ENCODE results near the gene MED13L.
"Not testable (repeated sequence)": the region's sequence is repeated elsewhere in the genome, so short reads cannot be mapped to it uniquely, and the experiment has no call there.

The MED13L gene

DNA sequence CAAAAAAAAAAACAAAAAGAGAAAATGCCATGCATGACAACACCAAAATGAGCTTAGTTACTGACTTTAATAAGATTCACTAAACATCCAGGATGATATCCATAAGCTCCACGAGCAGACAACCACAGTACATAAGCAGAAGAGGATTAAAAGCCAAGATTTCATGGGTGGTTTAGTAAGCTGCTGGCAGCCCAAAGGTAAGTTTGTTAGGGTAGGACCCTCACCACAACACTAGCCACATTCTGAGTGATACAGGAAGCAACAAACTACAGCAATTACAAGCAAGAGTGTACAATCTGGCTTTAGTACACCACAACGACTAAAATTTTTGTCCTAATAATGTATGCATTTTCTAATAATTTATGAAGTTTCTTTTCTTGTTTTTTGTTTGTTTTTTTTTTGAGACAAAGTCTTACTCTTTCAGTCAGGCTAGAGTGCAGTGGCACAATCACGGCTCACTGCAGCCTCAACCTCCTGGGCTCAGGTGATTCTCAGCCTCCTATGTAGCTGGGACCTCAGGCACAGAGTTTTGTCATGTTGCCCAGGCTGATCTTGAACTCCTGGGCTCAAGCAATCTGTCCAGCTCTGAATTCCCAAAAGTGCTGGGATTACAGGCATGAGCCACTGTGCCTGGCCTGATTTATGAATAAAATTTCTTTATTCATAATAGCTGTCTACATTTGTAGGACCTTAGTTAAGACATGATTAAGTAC, 221.4 kb downstream of the MED13L start:
- DNase-seq (ENCODE audit: low read depth in 2 of 2), result no peak

DNA sequence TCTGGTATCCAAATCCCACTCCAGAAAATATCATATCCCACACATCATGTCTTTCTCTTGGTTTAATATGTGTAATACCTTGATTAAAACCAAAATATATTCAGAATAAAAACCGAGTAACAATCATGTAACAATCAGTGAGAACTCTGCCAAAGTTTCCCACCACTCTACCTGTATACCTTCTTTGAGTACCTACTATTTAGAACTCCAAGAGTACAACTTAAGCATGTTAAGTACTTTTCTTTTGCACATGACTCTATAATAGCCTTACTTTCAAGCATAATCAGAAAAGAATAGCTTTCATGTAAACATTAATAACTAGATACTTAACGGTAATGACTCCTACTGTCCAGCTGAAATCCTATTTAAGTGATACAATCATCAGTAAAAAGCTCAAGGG, 223.2 kb downstream of the MED13L start:
- DNase-seq (ENCODE audit: low read depth in 2 of 2), result no peak

DNA sequence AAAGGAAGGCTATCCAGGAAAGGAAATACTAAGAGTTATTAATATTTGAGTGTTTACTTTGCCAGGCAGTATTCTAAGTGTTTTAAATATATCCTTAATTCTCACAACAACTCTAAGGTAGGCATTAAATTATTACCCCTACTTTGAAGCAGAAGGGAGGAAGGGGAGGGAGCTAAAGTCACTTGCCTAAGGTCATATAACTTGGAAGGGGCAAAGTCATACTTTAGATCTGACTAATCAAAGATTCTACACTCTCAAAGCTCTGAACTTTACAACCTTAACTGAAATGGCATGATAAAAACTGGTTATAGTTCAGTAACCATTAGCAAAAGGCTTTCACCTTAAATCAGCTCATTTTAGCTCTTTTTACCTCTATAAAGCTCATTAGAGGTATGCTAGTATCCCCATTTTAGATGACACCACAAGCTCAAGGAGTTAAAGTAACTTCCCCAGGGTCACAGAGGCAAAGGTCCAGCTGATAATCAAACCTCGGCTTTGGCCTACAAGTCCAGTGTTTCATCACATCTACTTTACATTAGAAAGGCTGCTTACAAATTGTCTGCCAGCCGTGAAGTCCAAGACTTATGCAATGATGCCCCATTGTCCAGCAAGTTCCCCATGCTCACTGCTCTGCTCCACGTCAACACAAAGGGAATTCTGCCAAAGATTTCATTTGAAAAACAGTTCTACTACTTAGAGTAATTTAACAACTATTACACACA, 223.9 kb downstream of the MED13L start:
- DNase-seq (ENCODE audit: low read depth in 2 of 2), result no peak

DNA sequence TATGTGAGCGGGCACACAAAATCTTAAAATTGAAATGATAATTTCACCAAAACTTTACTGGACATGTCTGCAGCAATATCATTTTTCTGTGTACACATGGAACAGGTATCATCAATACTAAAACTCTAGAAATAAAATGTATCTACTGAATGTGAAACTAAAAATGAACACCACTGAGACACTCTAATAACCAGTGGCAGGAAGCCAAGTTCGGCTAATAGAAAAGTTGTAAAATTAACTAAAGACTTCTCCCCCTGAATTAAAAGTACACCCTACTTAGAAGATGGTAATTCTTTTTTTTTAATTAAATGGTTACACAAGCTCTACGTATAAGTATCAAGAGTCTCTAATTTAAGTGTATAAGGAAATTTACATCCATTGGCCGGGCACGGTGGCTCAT, 227.2 kb downstream of the MED13L start:
- DNase-seq (ENCODE audit: low read depth in 2 of 2), result no peak

DNA sequence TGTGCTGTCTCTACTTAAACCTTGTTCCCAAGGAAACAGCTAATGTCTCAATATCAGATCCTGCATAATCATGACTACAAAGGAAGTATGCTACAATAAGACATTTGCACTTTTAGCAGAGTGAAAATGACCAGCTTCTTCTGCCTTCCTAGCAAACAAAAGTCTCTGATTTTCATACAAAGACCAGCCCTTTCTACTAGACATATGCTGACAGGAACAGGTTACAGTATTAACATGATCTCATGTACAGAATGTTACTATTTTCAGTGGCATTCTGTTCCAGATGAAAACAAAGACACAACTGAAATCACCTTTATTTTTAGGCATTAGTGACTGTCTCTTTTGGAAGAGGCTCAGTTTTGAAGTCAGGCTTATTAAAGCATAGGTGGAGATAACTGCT, 228.6 kb downstream of the MED13L start:
- no peak for DNase-seq (ENCODE audit: low read depth in 2 of 2)

DNA sequence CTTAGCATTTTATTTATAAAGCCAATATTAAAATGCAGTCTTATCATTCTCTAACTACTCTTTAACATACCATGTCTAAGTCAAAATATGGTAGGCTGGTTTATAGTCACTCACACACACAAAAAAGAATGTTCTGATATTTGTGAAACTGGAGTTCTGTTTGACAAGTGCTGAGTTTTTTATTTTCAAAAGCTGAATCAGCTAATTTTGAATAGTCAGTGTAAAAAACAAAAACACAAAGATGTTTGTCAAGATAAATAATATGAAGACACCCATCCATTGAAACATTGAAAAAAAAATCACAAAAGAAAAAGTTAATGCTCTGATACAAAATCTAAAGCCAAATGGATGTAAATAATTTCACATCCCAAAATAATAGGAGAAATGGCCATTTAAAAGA, 231.5 kb downstream of the MED13L start:
- DNase-seq (ENCODE audit: low read depth in 2 of 2), result no peak

DNA sequence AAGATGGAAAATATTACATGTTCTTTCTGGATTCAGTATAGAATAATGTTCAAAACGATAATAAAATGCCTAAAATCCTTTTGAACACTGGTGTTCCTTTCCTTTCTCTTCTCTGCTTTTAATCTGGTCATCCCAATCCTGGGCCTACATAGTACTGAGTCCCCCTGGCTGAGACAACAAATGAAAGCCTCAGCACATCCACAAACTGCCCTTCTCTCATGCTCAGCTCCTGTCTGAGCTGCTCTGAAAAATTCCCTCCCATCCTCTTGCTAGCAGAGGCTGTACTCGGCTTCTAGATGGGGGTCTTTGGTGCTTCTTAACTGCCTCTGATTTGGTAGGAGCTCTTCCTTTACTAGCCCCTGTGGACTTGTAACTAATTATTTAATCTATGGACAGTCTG, 232.3 kb downstream of the MED13L start:
- no peak for DNase-seq (ENCODE audit: low read depth in 2 of 2)

DNA sequence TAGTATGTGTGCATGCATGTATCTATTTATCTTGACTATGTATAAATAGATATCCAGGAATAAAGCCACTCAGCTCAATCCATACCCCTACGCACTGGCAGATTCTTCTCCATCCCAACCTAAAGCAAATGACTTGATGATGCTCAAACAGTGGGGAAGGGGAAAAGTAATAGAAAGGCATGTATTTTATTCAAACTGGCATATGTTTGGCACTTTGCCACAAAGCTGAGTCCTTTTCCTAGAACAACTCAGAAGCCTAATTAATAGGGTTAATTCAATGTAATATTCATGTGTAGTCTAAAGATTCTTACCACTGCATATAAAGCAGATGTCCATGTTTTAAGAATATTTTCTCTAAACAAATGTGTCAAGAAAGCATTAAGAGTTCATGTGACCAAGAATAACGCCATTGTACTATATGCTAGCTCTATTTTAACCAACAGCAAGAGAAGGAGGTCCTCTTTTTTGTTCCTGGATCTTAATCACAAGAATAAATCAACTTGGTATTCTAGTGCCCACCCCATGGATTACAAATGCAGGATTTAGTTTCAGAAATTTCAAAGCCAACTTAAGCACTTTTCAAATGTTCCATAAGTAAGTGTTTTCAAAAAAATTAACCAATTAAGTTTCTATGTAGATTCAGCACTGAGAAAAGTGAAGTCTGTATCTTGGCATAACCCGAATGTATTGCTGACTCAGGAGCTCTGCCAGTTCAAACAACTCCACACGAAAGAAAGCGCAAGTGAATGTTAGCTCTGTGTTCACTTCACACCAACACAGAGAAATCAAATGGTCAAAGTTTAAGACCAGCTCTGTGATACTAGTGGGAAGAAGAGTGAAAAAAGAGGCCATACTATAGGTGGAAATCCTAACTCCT, 233.6 kb downstream of the MED13L start:
- DNase-seq (ENCODE audit: low read depth in 2 of 2), result no peak

DNA sequence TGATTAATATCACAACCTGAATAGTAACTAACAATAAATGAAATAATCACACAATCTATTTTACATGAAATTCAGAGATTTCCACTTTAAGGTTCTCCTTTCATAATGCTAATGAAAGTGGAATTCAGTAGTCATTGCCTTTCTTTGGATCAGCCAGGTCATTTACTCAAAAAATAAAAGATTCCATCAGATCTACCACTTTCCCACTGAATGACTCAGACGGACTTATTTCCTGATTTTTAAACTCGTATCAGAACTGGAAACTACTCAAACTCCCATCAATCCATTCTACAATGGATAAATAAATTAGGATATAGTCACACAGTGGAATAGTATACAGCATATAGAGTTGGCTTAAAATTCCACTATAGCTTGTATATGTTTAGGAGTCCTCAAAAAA, 237.1 kb downstream of the MED13L start:
- no peak for DNase-seq (ENCODE audit: low read depth in 2 of 2)

DNA sequence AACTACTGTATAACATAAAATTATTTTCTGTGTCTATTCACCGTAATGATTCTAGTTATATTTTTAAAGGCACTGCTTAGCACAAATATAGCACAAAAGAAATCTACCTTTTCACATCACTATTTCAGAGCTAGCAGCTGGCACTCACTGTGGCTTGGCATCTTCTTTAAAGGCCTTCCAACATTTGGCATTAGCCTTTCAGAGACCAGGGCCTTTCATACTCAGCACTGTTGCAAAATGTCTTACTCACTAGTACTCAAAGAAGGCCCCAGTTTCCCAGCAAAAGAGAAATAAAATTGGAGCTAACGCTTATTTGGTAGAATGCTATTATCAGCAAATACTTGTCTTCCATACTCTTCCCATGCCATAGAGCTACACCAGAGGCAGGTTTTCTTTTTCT, 238.4 kb downstream of the MED13L start:
- DNase-seq (ENCODE audit: low read depth in 2 of 2), result no peak

DNA sequence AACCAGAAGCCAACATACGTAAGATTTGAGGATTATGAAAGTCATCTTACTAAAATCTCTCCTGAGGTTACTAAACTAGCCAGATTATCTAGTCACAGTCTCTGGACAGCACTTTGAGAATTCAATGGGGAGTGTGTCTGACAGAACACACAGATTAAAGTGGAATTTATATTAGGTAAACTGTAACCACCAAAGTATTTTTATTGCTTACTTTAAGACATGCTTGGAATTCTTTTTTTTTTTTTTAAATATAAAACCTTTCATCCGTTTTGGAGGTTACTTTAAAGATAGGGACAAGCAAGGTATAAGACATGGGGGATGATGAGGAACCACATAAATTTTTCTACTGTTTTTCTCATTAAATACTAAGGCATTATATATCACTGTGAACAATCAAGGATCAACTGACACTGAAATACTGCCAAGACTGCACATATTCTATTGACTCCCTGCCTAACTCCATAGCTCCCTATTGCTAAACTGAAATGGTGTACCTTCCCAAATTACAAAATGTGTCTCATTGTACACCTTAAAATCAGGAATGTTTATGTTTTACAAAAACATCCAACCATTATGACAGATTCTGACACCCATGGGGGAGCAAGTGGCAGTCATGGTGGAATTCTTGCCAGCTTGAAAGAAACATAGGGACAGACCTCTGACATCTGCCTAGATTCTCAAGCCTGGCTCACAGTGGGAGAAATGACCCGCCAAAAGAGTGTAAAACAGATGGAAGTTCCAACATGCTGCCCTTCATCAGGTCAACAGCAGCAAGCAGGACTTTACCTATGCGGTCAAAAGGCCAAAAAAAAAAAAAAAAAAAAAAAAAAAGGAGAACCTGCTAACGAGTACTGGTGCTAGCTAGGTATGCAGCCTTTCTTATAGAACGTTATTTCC, 239.3 kb downstream of the MED13L start:
- no peak for DNase-seq (ENCODE audit: low read depth in 2 of 2)

DNA sequence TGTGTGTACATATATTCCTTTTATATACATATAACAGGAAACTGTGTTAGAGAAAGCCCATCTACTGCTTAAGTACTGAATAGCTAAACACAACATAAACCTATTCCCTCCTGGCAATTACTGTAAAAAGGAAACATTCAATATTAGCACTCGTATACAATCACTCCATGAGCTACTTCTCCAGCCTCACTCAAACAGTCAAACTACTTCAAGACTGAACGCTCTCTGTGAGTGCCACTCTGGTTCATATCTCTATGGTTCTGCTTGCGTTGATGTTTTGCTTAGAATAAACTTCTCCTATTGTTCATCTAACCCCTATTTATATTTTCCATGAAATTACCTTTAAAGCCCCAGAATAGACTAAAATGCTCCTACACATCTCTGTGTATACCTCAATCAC, 243.7 kb downstream of the MED13L start:
- no peak for DNase-seq (ENCODE audit: low read depth in 2 of 2)

DNA sequence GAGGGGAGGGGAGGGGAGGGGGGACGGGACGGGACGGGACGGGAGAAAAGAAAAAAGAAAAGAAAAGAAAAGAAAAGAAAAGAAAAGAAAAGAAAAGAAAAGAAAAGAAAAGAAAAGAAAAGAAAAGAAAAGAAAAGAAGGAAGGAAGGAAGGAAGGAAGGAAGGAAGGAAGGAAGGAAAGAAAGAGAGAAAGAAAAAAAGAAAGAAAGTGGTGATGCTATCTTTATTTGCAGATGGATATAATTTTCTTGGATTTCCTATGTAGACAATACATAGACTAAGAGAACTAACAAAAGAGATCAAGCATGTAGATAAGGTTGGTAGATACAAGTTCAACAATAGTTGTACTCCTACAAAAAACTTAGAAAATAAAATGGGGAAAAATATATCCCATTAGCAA, 245.9 kb downstream of the MED13L start:
- not testable (repeated sequence) for DNase-seq (ENCODE audit: low read depth in 2 of 2)

DNA sequence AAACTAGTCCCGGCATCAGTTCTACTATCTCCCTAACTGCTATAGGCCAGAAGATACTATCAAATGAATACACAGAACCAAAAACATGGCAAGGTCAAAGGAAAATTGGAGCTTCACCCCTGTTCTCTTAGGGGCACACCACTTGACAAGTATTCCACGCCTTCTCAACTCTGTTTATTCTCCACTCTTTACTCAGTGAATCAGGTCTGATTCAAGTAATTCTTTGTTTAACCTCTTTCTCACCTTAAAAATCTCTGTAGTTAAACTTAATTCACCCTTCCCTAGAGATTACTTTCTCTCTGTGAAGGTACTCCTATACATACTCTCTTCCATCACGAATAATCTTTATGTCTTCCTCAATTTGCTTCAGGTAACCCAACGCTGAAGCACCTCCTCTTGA, 248.9 kb downstream of the MED13L start:
- no peak for DNase-seq (ENCODE audit: low read depth in 2 of 2)

DNA sequence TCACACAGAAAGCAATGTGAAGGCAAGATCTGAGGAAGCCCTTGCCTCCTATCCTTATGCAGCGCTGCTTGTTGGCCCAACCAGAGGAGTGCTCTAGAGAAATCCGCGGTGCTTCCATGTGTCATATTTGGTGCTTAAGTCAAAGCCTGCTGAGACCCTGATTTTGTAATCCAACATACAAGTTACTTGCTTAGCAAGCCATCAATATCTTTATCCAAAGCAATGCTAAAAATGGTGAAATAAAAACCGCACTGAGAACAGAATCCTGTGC, 250.0 kb downstream of the MED13L start:
- no peak for DNase-seq (ENCODE audit: low read depth in 2 of 2)

DNA sequence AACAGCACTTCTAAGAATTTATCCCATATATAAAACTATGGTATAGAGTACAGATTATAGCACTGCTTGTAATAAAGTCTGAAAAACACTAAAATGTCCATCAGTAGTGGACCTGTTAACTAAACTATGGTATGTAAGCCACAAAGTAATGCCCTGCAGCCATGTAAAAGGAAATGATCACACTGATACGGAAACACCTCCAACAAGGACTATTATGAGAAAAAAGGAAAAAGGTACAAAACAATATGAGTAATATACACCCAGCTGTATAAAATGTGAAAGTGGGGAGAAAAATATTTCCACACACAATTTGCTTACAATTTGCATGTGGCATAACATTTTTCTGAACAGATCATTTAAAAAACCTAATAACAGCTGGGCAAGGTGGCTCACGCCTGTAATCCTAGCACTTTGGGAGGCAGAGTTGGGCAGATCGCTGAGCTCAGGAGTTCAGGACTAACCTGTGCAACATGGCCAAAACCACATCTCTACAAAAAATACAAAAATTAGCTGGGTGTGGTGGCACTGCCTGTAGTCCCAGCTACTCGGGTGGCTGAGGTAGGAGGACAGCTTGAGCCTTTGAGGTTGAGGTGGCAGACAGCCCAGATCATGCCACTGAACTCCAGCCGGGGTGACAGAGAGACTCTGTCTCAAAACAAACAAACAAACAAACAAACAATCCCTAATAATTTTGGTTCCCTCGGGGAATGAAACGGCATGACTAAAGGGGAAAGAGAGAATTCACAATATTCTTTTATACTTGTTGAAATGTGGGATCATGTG, 250.5 kb downstream of the MED13L start:
- no peak for DNase-seq (ENCODE audit: low read depth in 2 of 2)

DNA sequence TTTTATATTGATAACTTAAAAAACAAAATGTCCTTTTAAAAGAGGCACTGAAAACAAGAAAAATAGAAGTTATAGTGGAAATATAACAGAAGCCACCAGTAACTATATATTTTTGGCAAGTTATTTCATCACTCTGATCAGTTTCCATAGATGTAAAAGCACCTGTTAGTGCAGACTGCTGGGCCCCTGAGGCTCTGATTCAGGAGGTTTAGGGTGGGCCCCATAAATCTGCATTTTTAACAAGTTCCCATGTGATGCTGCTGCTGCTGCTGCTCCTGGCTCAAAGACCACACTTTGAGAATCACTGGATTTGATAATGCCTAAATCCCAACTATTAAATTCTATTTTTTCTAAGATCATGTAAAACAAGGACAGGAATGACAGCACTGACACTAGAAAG, 251.1 kb downstream of the MED13L start:
- DNase-seq (ENCODE audit: low read depth in 2 of 2), result no peak

DNA sequence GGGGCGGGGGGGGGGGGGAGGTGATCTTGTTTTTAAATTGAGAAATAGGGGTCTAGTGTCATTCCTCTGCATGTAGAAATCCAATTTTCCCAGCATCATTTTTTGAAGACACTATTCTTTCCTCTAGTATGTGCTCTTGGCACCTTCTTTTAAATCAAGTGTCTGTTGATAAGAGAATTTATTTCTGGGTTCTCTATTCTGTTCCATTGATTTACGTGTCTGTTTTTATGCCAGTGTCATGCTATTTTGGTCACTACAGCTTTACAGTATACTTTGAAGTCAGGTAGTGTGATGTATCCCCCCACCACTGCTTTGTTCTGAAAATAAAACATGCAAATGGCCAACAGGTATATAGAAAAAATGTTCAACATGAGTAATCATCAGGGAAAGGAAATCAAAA, 252.7 kb downstream of the MED13L start:
- no peak for DNase-seq (ENCODE audit: low read depth in 2 of 2)

DNA sequence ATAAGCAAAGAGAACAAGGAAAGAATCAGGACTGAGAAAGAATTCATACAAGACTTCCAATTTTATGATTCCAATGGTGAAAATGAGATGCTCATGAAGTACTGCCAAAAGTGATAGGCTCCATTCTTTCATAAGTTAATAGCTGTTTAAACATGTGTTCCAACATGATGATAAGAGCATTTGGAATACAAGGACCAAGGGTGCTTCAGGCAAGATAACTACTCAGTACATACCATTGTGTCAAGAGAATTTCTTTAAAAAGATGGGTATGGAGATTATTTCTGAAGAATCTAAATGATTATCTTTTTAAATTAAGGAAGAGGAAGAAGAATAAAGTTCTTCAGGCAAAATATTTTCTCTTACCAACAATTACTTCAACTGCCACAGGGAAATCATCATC, 258.1 kb downstream of the MED13L start:
- DNase-seq (ENCODE audit: low read depth in 2 of 2), result no peak

DNA sequence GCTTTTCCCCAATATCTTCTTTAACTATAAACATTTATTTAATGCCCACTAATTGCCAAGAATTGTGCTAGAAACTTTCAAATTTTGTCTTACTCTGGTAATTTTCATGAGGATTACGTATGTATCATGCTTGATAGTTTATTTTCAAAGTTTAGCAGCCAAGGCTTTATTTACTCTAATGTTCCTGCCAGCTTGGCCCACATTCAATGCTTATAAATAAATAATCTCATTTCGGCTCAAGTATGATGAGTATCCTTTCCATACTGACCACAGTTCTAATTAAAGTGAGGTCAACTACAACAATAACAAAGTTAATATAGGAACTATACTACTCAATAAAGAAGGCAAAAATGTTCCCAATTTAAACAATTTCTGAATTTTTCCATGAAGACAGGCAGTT, 259.2 kb downstream of the MED13L start:
- DNase-seq (ENCODE audit: low read depth in 2 of 2), result no peak

DNA sequence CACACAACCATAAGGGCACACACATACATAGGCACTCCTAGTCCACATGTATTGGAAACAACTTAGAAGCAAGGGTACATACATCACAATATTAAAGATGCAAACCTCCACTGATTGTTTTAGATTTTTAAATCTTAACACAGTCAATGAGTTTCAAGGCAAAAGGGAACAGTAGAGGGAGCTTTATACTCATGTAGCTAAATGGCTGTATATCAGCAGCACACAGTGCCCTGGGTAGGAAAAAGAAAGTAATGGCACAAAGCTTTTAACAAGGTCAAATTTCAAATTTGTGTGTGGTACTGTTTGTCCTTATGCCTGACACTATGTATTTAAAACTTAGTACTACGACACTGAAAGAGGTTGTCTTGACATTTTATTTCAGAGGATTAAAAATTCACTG, 262.0 kb downstream of the MED13L start:
- DNase-seq (ENCODE audit: low read depth in 2 of 2), result no peak

Data from activated CD8-positive, alpha-beta memory T cell treated with anti-CD3 and anti-CD28 coated beads for 4 hours (primary cell).